IMR-90 (cell line): ENCODE data around the gene GLS. TPM values are rescaled to one million over a fixed set of nuclear protein-coding genes. Genes with fewer than 3 reads are reported as not detected.
A peak's percentile ranks its signal among the peaks of the same experiment; 100 is the strongest.

Experiments
- ATAC-seq: fragments of 200-7000 bp; cut with Tn5 transposase; 2 replicates; pipeline ENCODE4 v1.9.1; 2020; ENCODE audit warnings: low read depth, mild to moderate bottlenecking, moderate library complexity
- BruUV-seq: library from RNA; stranded (reverse); fragments of 400-500 nt; replicated peaks from 2 replicates; lab custom pipeline; 2021; lab: Mats Ljungman, UMichigan
- CTCF ChIA-PET: fragments of 300-600 bp; formaldehyde crosslinking; extraction: SDS; loops from one replicate; lab custom pipeline; 2021; ENCODE audit warnings: antibody characterized with exemption; lab: Yijun Ruan, JAX
- POLR2A ChIA-PET: fragments of 300-600 bp; sonication (Branson Sonifier 250); formaldehyde crosslinking; loops from one replicate; lab custom pipeline; 2022; ENCODE audit warnings: antibody characterized with exemption; ENCODE audit not compliant: unreplicated experiment; lab: Charles Lee
- DNase-seq: peaks from one replicate; pipeline ENCODE4 v3.0.0; 2013
- H2AFZ ChIP-seq: replicated peaks from 2 replicates; pipeline ENCODE3; 2013; ENCODE audit warnings: low read length, mild to moderate bottlenecking; ENCODE audit not compliant: poor library complexity
- H2AK5ac ChIP-seq: 2 replicates; pipeline ENCODE4 v1.6.1; 2013; ENCODE audit warnings: low read depth, low read length, inconsistent platforms
- H2AK9ac ChIP-seq: replicated peaks from 2 replicates; pipeline ENCODE3; 2013; ENCODE audit warnings: mild to moderate bottlenecking, low read depth, low read length, moderate library complexity; ENCODE audit not compliant: poor library complexity
- H2BK120ac ChIP-seq: 2 replicates; pipeline ENCODE4 v1.6.1; 2013; ENCODE audit warnings: low read depth, low read length, inconsistent platforms
- H2BK15ac ChIP-seq: 3 replicates; pipeline ENCODE4 v1.6.1; 2013; ENCODE audit warnings: low read depth, low read length, inconsistent platforms
- H2BK20ac ChIP-seq: 2 replicates; pipeline ENCODE4 v1.6.1; 2013; ENCODE audit warnings: low read depth, mild to moderate bottlenecking, inconsistent platforms, low read length, moderate library complexity
- H2BK5ac ChIP-seq: 2 replicates; pipeline ENCODE4 v1.6.1; 2013; ENCODE audit warnings: mild to moderate bottlenecking, low read depth, low read length, inconsistent platforms; ENCODE audit not compliant: poor library complexity, severe bottlenecking
- H3K14ac ChIP-seq: replicated peaks from 2 replicates; pipeline ENCODE4 v1.6.1; 2013; ENCODE audit warnings: low read depth, low read length, inconsistent platforms
- H3K18ac ChIP-seq: 2 replicates; pipeline ENCODE4 v1.6.1; 2013; ENCODE audit warnings: low read depth, low read length, control low read depth
- H3K23ac ChIP-seq: 2 replicates; pipeline ENCODE4 v1.6.1; 2013; ENCODE audit warnings: low read depth, low read length, inconsistent platforms
- H3K27ac ChIP-seq: 2 replicates; pipeline ENCODE4 v1.5.1; 2013; ENCODE audit warnings: mild to moderate bottlenecking, control low read depth, low read length; ENCODE audit not compliant: insufficient read depth
- H3K27me3 ChIP-seq: 2 replicates; pipeline ENCODE4 v1.6.1; 2013; ENCODE audit warnings: low read length; ENCODE audit not compliant: control insufficient read depth, insufficient read depth
- H3K36me3 ChIP-seq: 2 replicates; pipeline ENCODE4 v1.6.1; 2013; ENCODE audit warnings: low read length, mixed read lengths; ENCODE audit not compliant: control insufficient read depth, insufficient read depth
- H3K4ac ChIP-seq: 2 replicates; pipeline ENCODE4 v1.6.1; 2013; ENCODE audit warnings: low read depth, low read length, inconsistent platforms
- H3K4me1 ChIP-seq: 2 replicates; pipeline ENCODE4 v1.6.1; 2013; ENCODE audit warnings: low read length, mixed read lengths; ENCODE audit not compliant: control insufficient read depth, insufficient read depth
- H3K4me2 ChIP-seq: 2 replicates; pipeline ENCODE4 v1.6.1; 2013; ENCODE audit warnings: low read depth, mild to moderate bottlenecking, control low read depth, low read length, moderate library complexity
- H3K4me3 ChIP-seq: 2 replicates; pipeline ENCODE4 v1.5.1; 2013; ENCODE audit warnings: low read depth, mild to moderate bottlenecking, control low read depth, low read length, moderate library complexity; ENCODE audit not compliant: insufficient read depth
- H3K56ac ChIP-seq: 2 replicates; pipeline ENCODE4 v1.6.1; 2013; ENCODE audit warnings: low read length, inconsistent platforms; ENCODE audit not compliant: insufficient read depth; ENCODE audit errors: extremely low read depth
- H3K79me1 ChIP-seq, 2 experiments: 2 replicates each; pipeline ENCODE4 v1.6.1; 2013; ENCODE audit warnings: low read length in 2 of 2, inconsistent platforms in 1 of 2, low read depth in 1 of 2
- H3K9ac ChIP-seq: 2 replicates; pipeline ENCODE4 v1.6.1; 2013; ENCODE audit warnings: low read depth, low read length, control low read depth
- H3K9me1 ChIP-seq: 2 replicates; pipeline ENCODE4 v1.6.1; 2013; ENCODE audit warnings: low read length, inconsistent platforms; ENCODE audit not compliant: insufficient read depth
- H3K9me3 ChIP-seq: 2 replicates; pipeline ENCODE4 v1.6.1; 2013; ENCODE audit warnings: low read length; ENCODE audit not compliant: control insufficient read depth, insufficient read depth
- H4K20me1 ChIP-seq: 2 replicates; pipeline ENCODE4 v1.6.1; 2013; ENCODE audit warnings: low read length, inconsistent platforms; ENCODE audit not compliant: insufficient read depth
- H4K5ac ChIP-seq: 2 replicates; pipeline ENCODE4 v1.6.1; 2013; ENCODE audit warnings: mild to moderate bottlenecking, low read depth, low read length, control low read depth
- H4K8ac ChIP-seq, 2 experiments: 2 replicates each; pipeline ENCODE4 v1.6.1; 2013; ENCODE audit warnings: low read depth in 2 of 2, low read length in 2 of 2, control low read depth in 1 of 2, inconsistent platforms in 1 of 2
- H4K91ac ChIP-seq: 2 replicates; pipeline ENCODE4 v1.6.1; 2013; ENCODE audit warnings: low read depth, low read length, inconsistent platforms; ENCODE audit not compliant: insufficient read depth
- BHLHE40 ChIP-seq: fragments of 150-350 bp; IDR thresholded peaks from 2 replicates; pipeline ENCODE4 v1.6.1; 2016; ENCODE audit warnings: mild to moderate bottlenecking, low read depth, low read length
- CEBPB ChIP-seq: IDR thresholded peaks from 2 replicates; pipeline ENCODE4 v1.6.1; 2012; ENCODE audit warnings: low read depth, low read length, improper control_type of control experiment
- FOS ChIP-seq: fragments of 150-350 bp; IDR thresholded peaks from 2 replicates; pipeline ENCODE4 v1.6.1; 2016; ENCODE audit warnings: low read depth, low read length
- MAFK ChIP-seq: IDR thresholded peaks from 2 replicates; pipeline ENCODE4 v1.6.1; 2012; ENCODE audit warnings: low read depth, low read length, improper control_type of control experiment
- MAZ ChIP-seq: IDR thresholded peaks from 2 replicates; pipeline ENCODE4 v1.6.1; 2012; ENCODE audit warnings: low read depth, mild to moderate bottlenecking, low read length, improper control_type of control experiment, moderate library complexity, borderline replicate concordance
- MXI1 ChIP-seq: IDR thresholded peaks from 2 replicates; pipeline ENCODE4 v1.6.1; 2012; ENCODE audit warnings: low read depth, mild to moderate bottlenecking, low read length, moderate library complexity, borderline replicate concordance
- NFE2L2 ChIP-seq: fragments of 150-350 bp; IDR thresholded peaks from 2 replicates; pipeline ENCODE4 v1.6.1; 2016; ENCODE audit warnings: low read depth, mild to moderate bottlenecking, low read length
- POLR2A ChIP-seq: IDR thresholded peaks from 2 replicates; pipeline ENCODE4 v1.6.1; 2012; ENCODE audit warnings: mild to moderate bottlenecking, low read depth, low read length
- RAD21 ChIP-seq: IDR thresholded peaks from 2 replicates; pipeline ENCODE4 v1.6.1; 2012; ENCODE audit warnings: low read length, improper control_type of control experiment
- RCOR1 ChIP-seq: IDR thresholded peaks from 2 replicates; pipeline ENCODE4 v1.6.1; 2012; ENCODE audit warnings: mild to moderate bottlenecking, low read length, improper control_type of control experiment; ENCODE audit not compliant: insufficient replicate concordance
- RFX5 ChIP-seq: IDR thresholded peaks from 2 replicates; pipeline ENCODE4 v1.8.0; 2012; ENCODE audit warnings: low read depth, mild to moderate bottlenecking, low read length, moderate library complexity
- SMC3 ChIP-seq: fragments of 150-350 bp; IDR thresholded peaks from 2 replicates; pipeline ENCODE4 v1.6.1; 2016; ENCODE audit warnings: low read depth, mild to moderate bottlenecking, antibody characterized with exemption, low read length, moderate library complexity
- WGBS, 2 experiments: methylation state at CpG; one replicate each; pipeline versions ENCODE4 v1.1.5 to v1.1.7; 2013; ENCODE audit warnings: missing lambda C conversion rate in 2 of 2; ENCODE audit not compliant: insufficient read length in 1 of 2; ENCODE audit errors: extremely low coverage in 2 of 2; 5-methylcytosine and 5-hydroxymethylcytosine counted together
- dilution Hi-C: fragments of 300-500 bp; cut with HindIII; formaldehyde crosslinking; loops from one replicate; pipeline ENCODE4 v1.14.3; 2018; ENCODE audit warnings: low sequenced_read_pairs; ENCODE audit not compliant: unreplicated experiment
- in situ Hi-C: fragments of 300-500 bp; cut with MboI; formaldehyde crosslinking; loops from 3 replicates; pipeline ENCODE4 v1.14.3; 2019; ENCODE audit warnings: low sequenced_read_pairs, inconsistent platforms, mixed read lengths
- intact Hi-C: fragments of 100-400 bp; cut with micrococcal nuclease; formaldehyde crosslinking; loops from 2 replicates; pipeline ENCODE4 v1.10.0; 2022
- polyA plus RNA-seq, 3 experiments: library from polyadenylated mRNA; depleted of rRNA; stranded (reverse); fragments of >200 nt; gene quantifications; 2 replicates each; pipeline ENCODE4 v1.2.3, GENCODE V29; 2012; ENCODE audit warnings: low replicate concordance in 1 of 3
- total RNA-seq: library from RNA; depleted of rRNA; stranded (reverse); fragments of >200 nt; gene quantifications from 2 replicates; pipeline ENCODE4 v1.2.3, GENCODE V29; 2012
- TF ChIP-seq, protein P1 (sequence below): fragments of 150-350 bp; IDR thresholded peaks from 2 replicates; pipeline ENCODE4 v1.6.1; 2017; ENCODE audit warnings: mild to moderate bottlenecking, antibody characterized with exemption, low read length, low read depth
- TF ChIP-seq, protein P2 (sequence below): conservative IDR thresholded peaks from 2 replicates; pipeline ENCODE4 v1.5.1; 2012; ENCODE audit warnings: mild to moderate bottlenecking, low read depth, low read length, improper control_type of control experiment

Gene GLS
- total and polyA plus RNA-seq, 2 of the 4 experiments (the other 2 are of a cell fraction) = 87.5 to 130 TPM

DNA sequence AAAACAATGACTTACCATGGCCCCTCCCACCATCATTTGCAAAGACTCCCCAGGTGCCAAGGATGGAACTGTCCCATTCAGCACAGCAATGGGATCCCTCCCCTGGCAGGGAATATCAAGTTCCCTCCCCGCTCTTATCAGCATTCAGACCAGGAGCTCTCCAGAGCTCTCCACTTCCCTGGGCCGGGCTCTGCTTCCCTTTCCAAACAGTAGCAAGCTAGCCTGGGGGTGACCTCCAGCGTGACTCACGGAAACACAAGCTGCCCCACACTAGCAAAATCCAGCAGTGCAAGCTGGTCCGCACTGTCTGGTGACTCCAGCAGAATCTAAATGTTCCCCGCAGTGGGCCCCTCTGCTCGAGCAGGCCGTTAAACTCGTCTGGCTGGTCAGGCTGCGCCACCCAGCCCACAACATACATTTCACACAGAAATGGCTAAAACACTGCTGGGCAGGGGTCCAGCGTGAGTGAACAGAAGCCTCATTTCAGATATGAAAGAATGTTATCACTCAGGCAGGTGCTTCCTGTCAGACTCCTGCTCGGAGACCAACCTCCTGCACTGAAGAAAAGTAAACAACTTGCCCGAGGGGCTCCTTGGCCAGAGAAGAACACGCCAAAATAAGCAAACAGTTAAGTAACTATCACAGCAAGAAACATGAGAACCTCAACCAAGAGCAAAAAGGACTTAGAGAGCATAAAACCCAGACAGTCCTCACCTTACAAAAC, 99.4 kb downstream of the GLS start:
- no peak overlapping the region for H2BK15ac ChIP-seq
- no peak overlapping the region for H2AK5ac ChIP-seq
- no peak overlapping the region for H4K5ac ChIP-seq
- H3K4me1 ChIP-seq = peaks cover 5% of the 10 kb centered on the region
- H4K8ac ChIP-seq = no peak overlapping the region
- no peak overlapping the region for H2BK20ac ChIP-seq
- H3K27me3 ChIP-seq = no peaks in the 10 kb centered on the region
- H3K14ac ChIP-seq = no peak overlapping the region
- H2BK5ac ChIP-seq = no peak overlapping the region
- H3K4me2 ChIP-seq = peak overlapping the region; percentile 62
- 7% methylated on average over 3 of the region's 14 CpGs; no CpG with 5 or more reads in 1 of the 2 experiments for WGBS, 2 experiments
- DNase-seq (peak; percentile 96), ATAC-seq (peak; percentile 87)
- POLR2A ChIA-PET = no interaction called here
- peaks cover 19% of the 10 kb centered on the region for H3K9me1 ChIP-seq
- H2AK9ac ChIP-seq = no peak overlapping the region
- peaks cover 53% of the 10 kb centered on the region for H3K36me3 ChIP-seq
- intact Hi-C loops (loop anchor here (1.0 kb wide), 1 partner anchor 199 kb away; no protein-coding TSS in a partner anchor), in situ Hi-C loops (no loop called here), dilution Hi-C loops (no loop called here)
- H3K9me3 ChIP-seq = no peaks in the 10 kb centered on the region
- H3K4ac ChIP-seq = no peak overlapping the region
- peak overlapping the region; percentile 0; the same call in 1 of the 2 replicates for H3K27ac ChIP-seq
- H3K23ac ChIP-seq = no peak overlapping the region
- no peak overlapping the region for H3K4me3 ChIP-seq
- no TSS peak for BruUV-seq
- H2BK120ac ChIP-seq = no peak overlapping the region
- H2AFZ ChIP-seq = no peak overlapping the region
- H3K18ac ChIP-seq = no peak overlapping the region
- CTCF ChIA-PET = interaction anchor here (0.6 kb wide), 1 partner anchor 533 kb away, joined by 3 read pairs; no protein-coding TSS in a partner anchor
- H3K79me1 ChIP-seq = peaks cover 0 to 24% of the 10 kb centered on the region in 2 experiments; a peak in 3 of 4 replicates
- H3K9ac ChIP-seq = no peak overlapping the region
- H3K56ac ChIP-seq = no peak overlapping the region
- peaks cover 42% of the 10 kb centered on the region for H4K20me1 ChIP-seq
- no peak overlapping the region for H4K91ac ChIP-seq
- TF ChIP-seq FOS = peak; percentile 74
- 0 out of 2 replicates have a peak, but pooled peaks have one; percentile 2 for TF ChIP-seq SMC3
- TF ChIP-seq, protein P1, sequence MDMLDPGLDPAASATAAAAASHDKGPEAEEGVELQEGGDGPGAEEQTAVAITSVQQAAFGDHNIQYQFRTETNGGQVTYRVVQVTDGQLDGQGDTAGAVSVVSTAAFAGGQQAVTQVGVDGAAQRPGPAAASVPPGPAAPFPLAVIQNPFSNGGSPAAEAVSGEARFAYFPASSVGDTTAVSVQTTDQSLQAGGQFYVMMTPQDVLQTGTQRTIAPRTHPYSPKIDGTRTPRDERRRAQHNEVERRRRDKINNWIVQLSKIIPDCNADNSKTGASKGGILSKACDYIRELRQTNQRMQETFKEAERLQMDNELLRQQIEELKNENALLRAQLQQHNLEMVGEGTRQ = no peak
- TF ChIP-seq, protein P2, sequence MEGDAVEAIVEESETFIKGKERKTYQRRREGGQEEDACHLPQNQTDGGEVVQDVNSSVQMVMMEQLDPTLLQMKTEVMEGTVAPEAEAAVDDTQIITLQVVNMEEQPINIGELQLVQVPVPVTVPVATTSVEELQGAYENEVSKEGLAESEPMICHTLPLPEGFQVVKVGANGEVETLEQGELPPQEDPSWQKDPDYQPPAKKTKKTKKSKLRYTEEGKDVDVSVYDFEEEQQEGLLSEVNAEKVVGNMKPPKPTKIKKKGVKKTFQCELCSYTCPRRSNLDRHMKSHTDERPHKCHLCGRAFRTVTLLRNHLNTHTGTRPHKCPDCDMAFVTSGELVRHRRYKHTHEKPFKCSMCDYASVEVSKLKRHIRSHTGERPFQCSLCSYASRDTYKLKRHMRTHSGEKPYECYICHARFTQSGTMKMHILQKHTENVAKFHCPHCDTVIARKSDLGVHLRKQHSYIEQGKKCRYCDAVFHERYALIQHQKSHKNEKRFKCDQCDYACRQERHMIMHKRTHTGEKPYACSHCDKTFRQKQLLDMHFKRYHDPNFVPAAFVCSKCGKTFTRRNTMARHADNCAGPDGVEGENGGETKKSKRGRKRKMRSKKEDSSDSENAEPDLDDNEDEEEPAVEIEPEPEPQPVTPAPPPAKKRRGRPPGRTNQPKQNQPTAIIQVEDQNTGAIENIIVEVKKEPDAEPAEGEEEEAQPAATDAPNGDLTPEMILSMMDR = no peak
- peak; percentile 32; the same call in 1 of the 2 replicates for TF ChIP-seq MAZ
- no peak for TF ChIP-seq RFX5
- no peak for TF ChIP-seq POLR2A
- 0 out of 2 replicates have a peak, but pooled peaks have one; percentile 21 for TF ChIP-seq MXI1
- TF ChIP-seq RCOR1 = no peak
- TF ChIP-seq NFE2L2 = no peak
- 0 out of 2 replicates have a peak, but pooled peaks have one; percentile 15 for TF ChIP-seq RAD21
- TF ChIP-seq CEBPB = 0 out of 2 replicates have a peak, but pooled peaks have one; percentile 16
- TF ChIP-seq MAFK = peak; percentile 23; the same call in 1 of the 2 replicates
- peak; percentile 80 for TF ChIP-seq BHLHE40
